HG03354 (cell line): ENCODE results near the gene GDPD1.
"Not testable (repeated sequence)": the region's sequence is repeated elsewhere in the genome, so short reads cannot be mapped to it uniquely, and the experiment has no call there.

ENCODE experiments used
- ATAC-seq: cut with Tn5 transposase; IDR thresholded peaks from one replicate; pipeline ENCODE4 v1.9.1; 2021; ENCODE audit warnings: mild to moderate bottlenecking; ENCODE audit not compliant: unreplicated experiment, poor library complexity, severe bottlenecking

The GDPD1 gene

DNA sequence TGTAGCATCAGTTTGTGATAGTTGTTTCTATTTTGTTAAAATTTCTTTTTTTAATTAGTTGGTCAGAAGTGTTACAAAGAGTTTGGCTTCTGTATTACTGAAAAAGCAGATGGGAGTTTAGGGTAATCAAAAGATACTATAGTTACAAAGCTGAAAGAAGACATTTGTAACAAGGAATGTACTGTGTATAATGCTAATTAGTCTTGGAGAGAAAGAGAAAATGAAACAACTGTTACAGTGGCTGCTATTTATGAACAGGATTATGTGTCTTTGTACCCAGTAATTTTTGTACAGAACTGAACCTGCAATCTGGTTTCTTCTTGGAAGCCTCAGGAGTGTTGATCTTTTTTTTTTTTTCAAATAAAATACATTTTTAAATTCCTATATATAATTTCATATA is 14.3 kb downstream of the GDPD1 start:
- no peak for ATAC-seq

DNA sequence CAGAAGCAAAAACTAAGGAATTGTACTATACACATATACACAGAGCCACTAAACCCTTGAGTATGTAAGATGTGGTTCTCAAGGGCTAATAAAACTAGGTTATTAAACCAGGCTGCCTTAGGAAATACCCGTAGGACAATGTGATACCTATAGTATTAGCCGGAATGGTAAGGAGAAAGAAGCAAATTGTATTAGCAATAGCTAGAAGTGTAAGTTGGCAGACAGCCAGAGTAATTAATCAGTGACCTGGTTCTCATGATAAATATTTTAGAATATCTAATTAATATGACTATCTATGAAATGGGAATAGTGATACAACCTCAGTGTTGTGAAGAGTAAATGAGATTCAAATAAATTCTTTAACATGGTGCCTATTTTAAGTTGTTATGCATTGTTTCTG is 18.6 kb downstream of the GDPD1 start:
- no peak for ATAC-seq

DNA sequence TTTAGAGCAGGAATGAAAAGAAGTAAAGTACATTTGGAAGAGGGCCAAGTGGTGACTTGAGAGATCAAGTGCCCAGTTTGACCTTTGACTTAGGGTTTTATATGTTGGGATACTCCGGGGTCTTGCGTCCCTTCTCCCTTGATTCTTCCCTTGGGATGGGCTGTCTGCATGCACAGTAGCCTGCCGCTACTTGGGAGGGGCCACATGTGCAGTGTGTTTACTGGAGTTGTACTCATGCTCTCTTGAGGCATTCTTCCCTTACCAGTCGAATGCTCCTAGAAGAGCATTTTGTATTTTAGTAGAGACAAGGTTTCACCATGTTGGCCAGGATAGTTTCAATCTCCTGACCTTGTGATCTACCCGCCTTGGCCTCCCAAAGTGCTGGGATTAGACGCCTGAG is 23.8 kb downstream of the GDPD1 start:
- ATAC-seq, result no peak

DNA sequence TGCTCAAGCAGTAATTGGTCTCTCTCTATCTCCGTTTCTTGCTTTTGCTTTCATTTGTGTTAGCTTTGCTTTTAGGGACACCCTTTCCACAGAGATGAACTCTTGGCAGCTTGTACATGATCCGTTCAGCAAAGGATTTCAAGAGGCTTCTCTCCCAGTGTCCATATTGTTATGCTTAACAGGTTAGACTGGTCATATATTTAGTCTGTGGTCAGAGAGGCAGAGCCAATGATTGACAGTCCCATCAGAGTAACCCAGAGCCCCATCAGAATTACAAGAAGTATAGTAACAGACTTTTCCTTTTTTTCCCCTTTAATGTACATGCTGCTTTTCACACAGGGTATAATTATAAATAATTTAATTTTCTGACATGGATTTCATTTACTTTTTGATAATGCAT is 34.4 kb downstream of the GDPD1 start:
- no peak for ATAC-seq

DNA sequence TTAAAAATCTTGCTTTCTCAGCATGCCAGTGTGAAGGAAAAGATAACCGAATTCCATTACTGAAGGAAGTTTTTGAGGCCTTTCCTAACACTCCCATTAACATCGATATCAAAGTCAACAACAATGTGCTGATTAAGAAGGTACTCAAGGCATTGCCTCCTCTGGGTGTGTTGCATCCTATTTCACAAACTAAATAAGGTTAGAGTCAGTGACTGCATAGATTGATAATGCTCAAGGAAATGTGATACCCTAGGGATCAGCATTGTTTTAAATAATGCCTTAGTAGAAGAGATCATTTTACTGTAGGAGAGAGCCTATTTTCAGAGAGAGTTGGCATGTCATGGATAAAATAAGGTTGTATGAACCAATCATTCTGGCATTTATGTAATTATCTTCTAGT is 36.8 kb downstream of the GDPD1 start:
- ATAC-seq, result no peak

DNA sequence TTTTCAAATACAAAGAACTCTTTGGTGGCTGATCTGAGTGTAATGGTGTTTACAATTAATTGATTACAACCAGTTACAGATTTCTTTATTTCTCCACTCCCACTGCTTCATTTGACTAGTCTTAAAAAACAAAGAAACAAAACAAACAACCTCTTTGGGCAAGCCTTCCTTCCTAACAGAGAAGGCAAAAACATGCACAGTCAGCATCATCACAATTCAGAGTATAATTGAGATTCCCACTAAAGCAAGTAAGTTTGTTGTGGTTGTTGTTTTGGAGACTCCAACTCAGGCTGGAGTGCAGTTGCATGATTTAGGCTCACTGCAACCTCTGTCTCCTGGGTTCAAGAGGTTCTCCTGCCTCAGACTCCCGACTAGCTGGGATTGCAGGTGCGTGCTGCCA is 40.4 kb downstream of the GDPD1 start:
- no peak for ATAC-seq

DNA sequence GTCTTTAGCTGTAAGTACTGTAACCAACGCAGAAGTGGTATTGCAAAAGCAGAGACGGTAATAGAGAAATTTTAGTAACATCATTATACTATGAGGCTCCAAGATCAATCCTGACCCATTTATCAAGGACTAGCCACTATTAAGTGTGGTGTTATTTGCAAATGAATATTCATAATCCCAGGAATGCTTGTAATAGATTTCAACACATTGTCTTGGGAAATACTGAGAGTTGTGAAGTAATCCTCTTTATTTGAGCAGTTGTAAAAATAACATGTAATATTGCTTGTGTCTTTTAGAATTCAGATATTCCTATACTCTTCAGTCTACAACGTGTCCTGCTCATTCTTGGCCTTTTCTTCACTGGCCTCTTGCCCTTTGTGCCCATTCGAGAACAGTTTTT is 46.4 kb downstream of the GDPD1 start:
- no peak for ATAC-seq

DNA sequence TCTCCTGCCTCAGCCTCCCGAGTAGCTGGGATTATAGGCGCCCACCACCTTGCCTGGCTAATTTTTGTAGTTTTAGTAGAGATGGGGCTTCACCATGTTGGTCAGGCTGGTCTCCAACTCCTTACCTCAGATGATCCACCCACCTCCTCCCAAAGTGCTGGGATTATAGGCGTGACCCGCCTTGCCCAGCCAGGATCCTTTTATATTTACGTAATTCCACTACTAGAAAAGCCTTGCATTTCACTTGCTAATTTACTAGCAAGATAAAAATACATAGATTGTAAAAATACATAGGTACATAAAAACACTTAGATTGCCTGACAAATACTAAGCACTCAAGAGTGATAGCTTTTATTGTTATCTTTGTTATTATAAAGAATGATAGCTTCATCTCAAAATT is 47.5 kb downstream of the GDPD1 start:
- no peak for ATAC-seq

DNA sequence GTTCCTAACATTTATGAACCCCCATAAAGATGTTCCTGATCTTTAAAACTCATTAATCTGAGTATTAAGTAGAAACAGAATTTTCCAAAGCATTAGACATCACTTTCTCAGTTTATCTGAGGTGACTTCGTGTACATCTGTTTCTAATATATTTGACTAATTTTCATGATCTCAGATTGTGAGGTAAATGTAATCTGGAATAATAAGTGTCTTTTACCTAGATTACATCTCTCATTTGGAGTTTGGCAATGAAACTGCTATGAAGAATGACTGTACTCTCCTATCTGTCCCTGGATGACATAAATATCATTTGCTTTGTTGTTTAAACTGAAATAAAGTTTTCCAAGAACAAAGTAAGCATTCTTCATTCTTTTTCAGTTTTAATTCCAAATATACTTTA is 55.3 kb downstream of the GDPD1 start:
- no peak for ATAC-seq

DNA sequence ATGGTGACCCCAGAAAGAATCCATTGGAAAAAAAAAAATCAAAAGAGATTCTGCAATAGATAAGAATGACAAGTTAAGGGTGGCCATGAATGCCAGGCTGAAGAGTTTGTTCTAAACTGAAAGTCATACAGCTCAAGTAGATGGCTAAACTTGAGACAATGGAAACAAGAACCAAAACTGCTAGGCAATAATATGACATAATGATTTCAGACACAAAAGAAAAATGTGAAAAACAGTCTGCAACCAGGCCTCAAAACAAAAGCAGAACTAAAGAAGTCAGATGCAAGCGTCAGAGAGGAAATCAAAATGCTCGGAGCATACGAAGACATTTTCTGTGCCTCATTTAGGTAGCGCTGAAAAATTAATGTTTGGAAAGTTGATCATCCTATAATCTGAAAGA is 56.7 kb downstream of the GDPD1 start:
- ATAC-seq, result peak; percentile 84

DNA sequence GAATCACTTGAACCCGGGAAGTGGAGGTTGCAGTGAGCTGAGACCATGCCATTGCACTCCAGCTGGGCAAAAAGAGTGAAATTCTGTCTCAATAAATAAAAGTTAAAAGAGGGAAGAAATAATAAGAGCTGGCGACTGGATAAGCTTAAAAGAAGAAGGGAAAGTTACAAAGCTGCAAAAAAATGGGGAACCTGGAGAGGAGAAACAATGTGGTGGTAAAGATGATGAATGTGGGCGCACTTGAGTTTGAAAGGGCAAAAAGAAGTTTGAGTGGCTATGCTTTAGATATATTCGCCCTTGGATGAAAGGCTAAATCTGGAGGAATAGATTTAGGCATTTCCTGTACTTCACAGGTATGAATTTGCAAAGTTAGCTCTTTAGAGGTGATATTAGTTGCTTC is 58.1 kb downstream of the GDPD1 start:
- no peak for ATAC-seq

DNA sequence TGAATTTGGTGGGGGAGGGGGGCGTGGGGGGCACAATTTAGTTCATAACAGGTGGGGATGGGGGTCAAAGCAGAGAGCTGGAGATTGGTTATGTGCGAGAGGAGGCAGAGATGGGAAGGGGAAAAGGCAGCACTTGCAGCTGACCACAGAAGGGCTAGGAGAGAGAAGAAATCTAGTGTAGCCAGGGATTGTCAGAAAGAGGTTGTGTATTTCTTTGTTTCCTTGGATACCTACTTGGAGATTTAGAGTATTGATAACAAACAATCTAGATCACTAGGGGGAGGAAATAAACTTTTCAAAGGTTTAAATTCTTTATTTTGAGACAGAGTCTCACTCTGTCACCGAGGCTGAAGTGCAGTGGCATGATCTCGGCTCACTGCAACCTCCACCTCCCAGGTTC is 64.0 kb downstream of the GDPD1 start:
- no peak for ATAC-seq

DNA sequence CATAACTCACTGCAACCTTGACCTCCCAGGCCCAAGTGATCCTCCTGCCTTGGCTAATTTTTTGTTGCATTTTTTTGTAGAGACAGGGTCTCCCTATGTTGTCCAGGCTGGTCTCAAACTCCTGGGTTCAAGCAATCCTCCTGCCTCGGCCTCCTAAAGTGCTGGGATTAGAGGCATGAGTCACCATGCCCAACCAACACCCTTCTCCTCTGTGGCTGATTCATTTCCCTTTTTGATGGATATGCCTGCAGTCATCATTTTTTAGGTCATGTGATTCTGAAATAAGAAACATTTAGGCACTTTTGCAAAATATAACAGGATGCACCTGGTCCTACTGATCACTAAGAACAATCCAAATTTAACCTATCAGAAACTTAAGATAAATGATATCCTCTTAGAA is 67.1 kb downstream of the GDPD1 start:
- ATAC-seq, result no peak

DNA sequence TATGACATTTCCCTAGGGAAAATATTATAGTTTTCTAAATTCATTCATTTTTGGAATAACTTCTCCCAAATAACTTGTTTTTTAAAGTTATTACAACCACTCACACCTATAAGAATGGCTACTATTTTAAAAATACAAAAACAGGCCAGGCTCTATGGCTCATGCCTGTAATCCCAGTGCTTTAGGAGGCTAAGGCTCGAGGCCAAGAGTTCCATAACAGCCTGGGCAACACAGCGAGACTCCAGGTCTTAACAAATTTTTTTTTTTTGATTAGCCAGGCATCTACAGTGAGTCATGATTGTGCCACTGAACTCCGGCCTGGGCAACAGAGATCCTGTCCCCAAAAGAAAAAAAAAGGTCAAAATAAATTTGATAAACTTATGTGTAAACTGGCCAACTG is 67.6 kb downstream of the GDPD1 start:
- no peak for ATAC-seq

DNA sequence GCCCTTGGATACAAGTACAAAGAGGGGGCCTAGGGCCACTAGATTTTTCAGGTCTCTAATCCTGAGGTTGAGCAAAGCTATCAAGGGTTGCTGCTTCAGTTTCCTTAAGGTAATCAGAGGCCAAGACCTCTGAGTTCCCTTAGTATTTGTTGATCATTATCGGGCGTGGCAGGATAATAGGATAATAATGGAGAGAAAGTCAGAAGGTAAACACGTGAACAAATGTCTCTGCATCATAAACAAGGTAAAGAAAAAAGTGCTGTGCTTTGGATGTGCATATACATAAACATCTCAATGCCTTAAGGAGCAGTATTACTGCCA is 69.6 kb downstream of the GDPD1 start:
- no peak for ATAC-seq

DNA sequence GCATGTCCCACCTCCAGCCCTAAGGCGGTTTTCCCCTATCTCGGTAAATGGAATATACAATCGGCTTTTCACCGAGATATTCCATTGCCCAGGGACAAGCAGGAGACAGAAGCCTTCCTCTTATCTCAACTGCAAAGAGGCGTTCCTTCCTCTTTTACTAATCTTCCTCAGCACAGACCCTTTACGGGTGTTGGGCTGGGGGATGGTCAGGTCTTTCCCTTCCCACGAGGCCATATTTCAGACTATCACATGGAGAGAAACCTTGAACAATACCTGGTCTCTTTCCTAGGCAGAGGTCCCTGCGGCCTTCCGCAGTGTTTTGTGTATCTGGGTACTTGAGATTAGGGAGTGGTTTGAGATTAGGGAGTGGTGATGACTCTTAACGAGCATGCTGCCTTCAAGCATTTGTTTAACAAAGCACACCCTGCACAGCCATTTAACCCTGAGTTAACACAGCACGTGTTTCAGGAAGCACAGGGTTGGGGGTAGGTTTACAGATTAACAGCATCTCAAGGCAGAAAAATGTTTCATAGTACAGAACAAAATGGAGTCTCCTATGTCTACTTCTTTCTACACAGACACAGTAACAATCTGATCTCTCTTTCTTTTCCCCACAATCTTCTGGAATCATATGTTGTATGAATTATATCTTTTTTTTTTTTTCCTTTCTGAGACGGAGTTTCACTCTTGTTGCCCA is 70.1 kb downstream of the GDPD1 start:
- ATAC-seq, result not testable (repeated sequence)

DNA sequence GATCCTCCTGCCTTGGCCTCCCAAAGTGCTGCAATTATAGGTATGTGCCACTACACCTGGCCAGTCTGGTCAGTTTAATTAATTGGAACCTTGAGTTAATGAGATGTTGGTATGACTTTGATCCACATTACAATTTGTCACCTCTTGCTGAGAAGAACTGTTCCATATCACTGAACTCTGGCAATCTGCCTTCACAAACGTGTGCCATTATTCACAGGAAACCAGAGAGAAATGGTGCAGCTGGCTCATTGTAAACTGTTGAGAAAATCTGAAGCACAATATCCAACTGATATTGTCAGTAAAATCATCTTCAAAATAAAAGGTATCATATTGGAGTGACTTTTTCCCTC is 71.8 kb downstream of the GDPD1 start:
- no peak for ATAC-seq

DNA sequence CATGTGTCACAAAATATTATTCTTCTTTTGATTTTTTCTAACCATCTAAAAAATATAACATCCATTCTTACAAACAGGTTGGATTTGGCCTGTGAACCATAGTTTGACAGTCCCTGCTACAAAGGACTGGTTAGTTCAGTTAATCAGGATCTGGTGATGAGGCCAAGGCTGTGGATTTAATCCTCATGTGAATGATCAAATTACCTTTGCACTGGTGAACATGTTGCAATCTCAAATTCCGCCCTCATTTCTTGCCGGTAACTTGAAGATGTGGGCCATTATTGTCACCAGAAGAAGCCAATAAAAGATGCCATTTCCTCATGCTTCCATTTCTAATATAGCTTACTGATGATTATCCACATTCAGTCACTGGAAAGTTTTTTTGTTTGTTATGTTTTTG is 75.9 kb downstream of the GDPD1 start:
- no peak for ATAC-seq

DNA sequence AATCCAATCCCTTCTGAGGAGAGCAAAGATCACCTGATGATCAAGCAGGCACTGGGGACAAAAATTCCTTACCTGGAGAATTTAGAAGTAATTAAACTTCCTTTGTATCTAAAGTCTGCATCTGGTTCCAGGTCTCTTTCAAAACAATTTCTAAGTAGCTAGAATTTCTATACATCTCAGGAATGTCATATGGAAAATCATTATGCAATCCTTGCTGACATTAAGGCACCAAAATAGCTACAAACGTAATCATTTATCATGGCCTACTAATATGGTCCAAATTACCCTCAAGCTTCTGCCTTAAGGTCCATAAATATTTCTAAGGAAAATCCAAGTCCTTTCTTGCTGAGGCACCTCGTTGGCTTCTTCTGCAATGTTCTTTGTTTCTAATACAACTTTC is 78.2 kb downstream of the GDPD1 start:
- no peak for ATAC-seq

DNA sequence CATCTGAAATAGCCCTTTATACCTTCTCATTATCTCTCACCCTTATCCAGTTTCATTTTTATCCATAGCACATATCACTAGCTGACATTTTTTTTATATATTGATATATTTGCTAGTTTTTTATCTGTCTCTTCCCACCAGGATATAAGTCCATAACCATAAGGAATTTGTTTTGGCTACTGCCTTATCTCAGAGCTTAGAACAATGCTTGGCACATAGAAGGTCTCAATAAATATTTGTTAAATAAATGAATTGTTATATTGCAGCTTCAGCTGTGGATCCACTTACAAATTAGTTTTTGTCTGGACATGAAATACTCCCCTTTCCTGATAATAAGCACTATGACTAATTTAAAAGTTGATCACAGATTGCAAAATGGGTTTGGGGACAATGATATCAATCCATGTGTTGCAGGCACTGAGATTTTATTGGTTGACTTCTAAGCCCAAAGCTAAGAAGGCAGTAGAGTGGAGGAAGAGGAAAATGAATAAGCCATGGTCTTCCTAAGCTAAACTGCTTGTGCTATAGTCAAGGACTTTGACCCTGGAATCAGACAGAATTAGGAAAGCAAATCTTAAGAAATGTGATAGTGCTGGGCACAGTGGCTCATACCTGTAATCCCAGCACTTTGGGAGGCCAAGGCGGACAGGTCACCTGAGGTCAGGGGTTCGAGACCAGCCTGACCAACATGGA is 79.2 kb downstream of the GDPD1 start:
- ATAC-seq, result no peak

DNA sequence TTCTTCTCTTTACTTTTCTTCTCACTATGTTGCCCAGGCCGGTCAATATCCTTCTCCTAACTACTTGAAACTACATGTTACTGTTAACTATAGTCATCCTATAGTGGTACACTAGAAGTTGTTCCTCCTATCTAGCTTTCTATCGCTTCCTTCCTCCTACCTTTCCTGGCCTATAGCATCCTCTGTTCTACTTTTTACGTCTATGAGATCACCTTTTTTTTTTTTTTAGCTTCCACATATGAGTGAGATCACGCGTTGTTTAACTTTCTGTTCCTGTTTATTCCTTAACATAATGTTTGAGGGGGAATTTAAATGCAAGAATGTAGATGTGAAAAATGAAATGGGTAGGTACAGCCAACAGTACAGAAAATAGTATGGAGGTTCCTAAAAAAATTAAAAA is 80.6 kb downstream of the GDPD1 start:
- ATAC-seq, result no peak

DNA sequence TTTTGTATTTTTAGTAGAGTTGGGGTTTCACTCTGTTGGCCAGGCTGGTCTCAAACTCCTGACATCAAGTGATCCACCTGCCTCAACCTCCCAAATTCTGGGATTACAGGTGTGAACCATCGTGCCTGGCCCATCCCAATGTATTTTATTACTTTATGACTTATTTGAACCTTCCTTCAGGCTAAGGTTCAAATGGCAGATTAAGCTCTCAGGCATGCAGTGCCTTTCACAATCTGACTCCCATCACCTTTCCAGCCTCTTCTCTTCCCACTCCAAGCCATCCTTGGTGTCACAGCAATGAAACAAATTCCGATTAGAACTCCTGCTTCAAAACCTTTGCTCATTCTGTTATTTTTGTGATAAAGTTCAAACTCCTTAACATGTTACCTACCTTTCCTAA is 84.5 kb downstream of the GDPD1 start:
- no peak for ATAC-seq
